A549 (cell line): ENCODE data around the gene LARP7. TPM values are rescaled to one million over a fixed set of nuclear protein-coding genes. Genes with fewer than 3 reads are reported as not detected.
"Not testable (repeated sequence)": the region's sequence is repeated elsewhere in the genome, so short reads cannot be mapped to it uniquely, and the experiment has no call there.

Experiments
- ATAC-seq, 2 experiments: fragments of 200-7000 bp in 1 of 2; fragments of >200 bp in 1 of 2; cut with Nextera tagmentation in 1 of 2; cut with Tn5 transposase in 1 of 2; 3 replicates each; pipeline versions ENCODE4 v1.8.0 to v1.9.1; 2018 to 2020; ENCODE audit warnings: mild to moderate bottlenecking in 1 of 2, moderate library complexity in 1 of 2
- CTCF ChIA-PET: fragments of 300-600 bp; sonication (Branson Sonifier 250); formaldehyde crosslinking; extraction: SDS; loops from one replicate; lab custom pipeline; 2021; ENCODE audit warnings: antibody characterized with exemption, inconsistent platforms; lab: Yijun Ruan, JAX
- POLR2A ChIA-PET: fragments of 350-600 bp; formaldehyde crosslinking; extraction: SDS; loops from one replicate; lab custom pipeline; 2021; ENCODE audit warnings: antibody characterized with exemption, inconsistent platforms; lab: Yijun Ruan, JAX
- DNase-seq, 2 experiments: peaks; one replicate each; pipeline versions ENCODE4 v3.0.0 to v3.0.0-alpha.2; 2011 to 2016; ENCODE audit warnings: low read depth in 1 of 2, low spot score in 1 of 2
- FAIRE-seq: peaks from 2 replicates; lab custom pipeline; 2011; peaks lifted over from hg19 to GRCh38; lab: Jason Lieb, UNC
- H3K27ac ChIP-seq, 2 experiments: fragments of >200 bp; sonication (Bioruptor Twin); formaldehyde crosslinking; 3 replicates each; pipeline ENCODE4 v1.5.1; 2016 to 2017
- H3K4me1 ChIP-seq: fragments of >200 bp; sonication (Bioruptor Twin); formaldehyde crosslinking; 3 replicates; pipeline ENCODE4 v1.6.1; 2016
- H3K4me2 ChIP-seq: fragments of >200 bp; sonication (Bioruptor Twin); formaldehyde crosslinking; 3 replicates; pipeline ENCODE4 v1.6.1; 2016
- H3K4me3 ChIP-seq: fragments of >200 bp; sonication (Bioruptor Twin); formaldehyde crosslinking; 3 replicates; pipeline ENCODE4 v1.5.1; 2016
- H3K9me3 ChIP-seq: fragments of >200 bp; sonication (Bioruptor Twin); formaldehyde crosslinking; 3 replicates; pipeline ENCODE4 v1.6.1; 2016
- CHD2 ChIP-seq: fragments of 150-350 bp; IDR thresholded peaks from 2 replicates; pipeline ENCODE4 v1.6.1; 2014; ENCODE audit warnings: low read length; ENCODE audit not compliant: partially characterized antibody
- EHMT2 ChIP-seq: fragments of 200-600 bp; sonication (generic); IDR thresholded peaks from 2 replicates; pipeline ENCODE4 v1.6.1; 2016; ENCODE audit warnings: antibody characterized with exemption, low read depth, mild to moderate bottlenecking, moderate library complexity
- ELK1 ChIP-seq: fragments of 150-350 bp; IDR thresholded peaks from 2 replicates; pipeline ENCODE4 v1.6.1; 2014; ENCODE audit warnings: low read depth, mild to moderate bottlenecking, low read length
- FOSB ChIP-seq: fragments of 250-450 bp; sonication (Bioruptor Pico); IDR thresholded peaks from 2 replicates; pipeline ENCODE4 v1.5.0; 2020; ENCODE audit warnings: mild to moderate bottlenecking, moderate library complexity
- FOSL2 ChIP-seq, 2 experiments: fragments of 450-650 bp in 1 of 2; fragments of >200 bp in 1 of 2; sonication (Bioruptor Twin) in 1 of 2; formaldehyde crosslinking; IDR thresholded peaks; 2 replicates each; pipeline versions ENCODE4 v1.5.0 to v1.6.1; 2016 to 2020; ENCODE audit warnings: mild to moderate bottlenecking in 1 of 2, moderate library complexity in 1 of 2
- HDAC2 ChIP-seq: fragments of 200-600 bp; sonication (generic); IDR thresholded peaks from 2 replicates; pipeline ENCODE4 v1.6.1; 2016
- HOXB13 ChIP-seq: fragments of 250-450 bp; sonication (Bioruptor Pico); IDR thresholded peaks from 2 replicates; pipeline ENCODE4 v1.5.0; 2020; ENCODE audit warnings: low read depth, mild to moderate bottlenecking, moderate library complexity
- JUNB ChIP-seq: fragments of >200 bp; sonication (Bioruptor Twin); formaldehyde crosslinking; IDR thresholded peaks from 2 replicates; pipeline ENCODE4 v1.6.1; 2016
- KDM1A ChIP-seq: fragments of 200-600 bp; sonication (generic); IDR thresholded peaks from 2 replicates; pipeline ENCODE4 v1.6.1; 2016; ENCODE audit warnings: low read depth, mild to moderate bottlenecking
- KDM5A ChIP-seq: fragments of 200-600 bp; sonication (generic); IDR thresholded peaks from 2 replicates; pipeline ENCODE4 v1.6.1; 2016; ENCODE audit warnings: antibody characterized with exemption, mild to moderate bottlenecking
- MAFK ChIP-seq: fragments of 450-650 bp; IDR thresholded peaks from 2 replicates; pipeline ENCODE4 v1.6.1; 2014; ENCODE audit not compliant: partially characterized antibody
- MYC ChIP-seq: IDR thresholded peaks from 2 replicates; pipeline ENCODE4 v1.6.1; 2012; ENCODE audit warnings: mild to moderate bottlenecking, inconsistent platforms, low read length, improper control_type of control experiment, borderline replicate concordance
- RARB ChIP-seq: fragments of 250-450 bp; sonication (Bioruptor Pico); IDR thresholded peaks from 2 replicates; pipeline ENCODE4 v1.8.0; 2021; ENCODE audit warnings: mild to moderate bottlenecking, moderate library complexity
- RCOR1 ChIP-seq: fragments of 150-350 bp; IDR thresholded peaks from 2 replicates; pipeline ENCODE4 v1.6.1; 2014; ENCODE audit warnings: antibody characterized with exemption, low read length, low read depth
- RFX5 ChIP-seq: fragments of 450-650 bp; IDR thresholded peaks from 2 replicates; pipeline ENCODE4 v1.7.1; 2014; ENCODE audit warnings: antibody characterized with exemption, mild to moderate bottlenecking, moderate library complexity
- ZFP36 ChIP-seq: fragments of 450-650 bp; IDR thresholded peaks from 2 replicates; pipeline ENCODE4 v1.6.1; 2014; ENCODE audit warnings: borderline replicate concordance; ENCODE audit not compliant: partially characterized antibody
- WGBS: methylation state at CpG from one replicate; pipeline ENCODE4 v1.1.6; 2017; ENCODE audit errors: missing lambda C conversion rate; 5-methylcytosine and 5-hydroxymethylcytosine counted together
- polyA plus RNA-seq, 4 experiments: library from polyadenylated mRNA; depleted of rRNA in 3 of 4; stranded (reverse); fragments of >200 nt; fragmentation: RNase III in 1 of 4; extraction: RNeasy Plus Mini Kit Qiagen cat#74134 plus additional on column Dnase treatment in 1 of 4; gene quantifications; 2 replicates in 3 of 4; 3 replicates in 1 of 4; pipeline ENCODE4 v1.2.3, GENCODE V29; 2011 to 2017
- TF ChIP-seq, protein P1 (sequence below): fragments of >200 bp; sonication (Bioruptor Twin); formaldehyde crosslinking; IDR thresholded peaks from 2 replicates; pipeline ENCODE4 v1.6.1; 2016
- TF ChIP-seq, protein P2 (sequence below): fragments of 250-450 bp; sonication (Bioruptor Pico); IDR thresholded peaks from 2 replicates; pipeline ENCODE4 v1.5.0; 2020; ENCODE audit warnings: low read depth, mild to moderate bottlenecking, moderate library complexity

Gene LARP7
- polyA plus RNA-seq, 2 of the 4 experiments (the other 2 are of a cell fraction) = 51.8 to 56.7 TPM

DNA sequence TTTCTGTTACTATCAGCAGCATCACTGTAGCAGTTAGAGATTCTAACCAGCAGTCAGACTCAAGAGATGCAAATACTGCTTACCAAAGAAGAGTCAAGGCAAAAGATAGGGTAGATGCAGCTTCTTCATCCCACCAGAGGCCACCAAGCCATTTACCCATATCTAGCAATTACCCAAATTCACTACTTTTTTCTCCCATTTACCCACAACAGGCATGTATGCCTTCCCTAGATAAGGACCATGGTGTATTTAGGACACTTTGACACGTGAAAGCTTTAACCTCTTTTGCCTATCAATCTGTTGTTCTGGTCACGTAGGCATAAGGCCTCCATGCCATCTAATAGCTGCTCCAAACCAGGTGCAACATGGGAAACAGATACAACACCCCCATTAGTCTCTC, 5.6 kb downstream of the LARP7 start:
- WGBS = 92% methylated on average over 2 of the region's 2 CpGs
- H3K9me3 ChIP-seq = no peaks in the 10 kb centered on the region
- FAIRE-seq = no peak
- H3K27ac ChIP-seq = no peak overlapping the region
- H3K4me1 ChIP-seq = 0 out of 3 replicates have a peak, but pooled peaks cover 3% of the 10 kb centered on the region
- no peak for ATAC-seq
- ChIA-PET CTCF (interaction anchor here (2.2 to 2.4 kb wide), 2 partner anchors 120 to 123 kb away, joined by 5 to 8 read pairs; no protein-coding TSS in a partner anchor), POLR2A (no interaction called here)
- no peak overlapping the region for H3K4me2 ChIP-seq
- TF ChIP-seq MYC (no peak), RCOR1 (no peak), KDM5A (no peak), KDM1A (no peak), HOXB13 (CRISPR knock-in tag) (no peak), CHD2 (no peak)
- TF ChIP-seq, protein P1, sequence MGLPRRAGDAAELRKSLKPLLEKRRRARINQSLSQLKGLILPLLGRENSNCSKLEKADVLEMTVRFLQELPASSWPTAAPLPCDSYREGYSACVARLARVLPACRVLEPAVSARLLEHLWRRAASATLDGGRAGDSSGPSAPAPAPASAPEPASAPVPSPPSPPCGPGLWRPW = no peak
- no peak overlapping the region for H3K4me3 ChIP-seq
- DNase-seq = no peak

- POLR2A ChIA-PET, FAIRE-seq, H3K27ac ChIP-seq, DNase-seq, ATAC-seq, H3K9me3 ChIP-seq, H3K4me1 ChIP-seq, H3K4me3 ChIP-seq, H3K4me2 ChIP-seq: not testable (repeated sequence)
- WGBS = 89% methylated on average over 10 of the region's 10 CpGs
- CTCF ChIA-PET = interaction anchor here (1.4 kb wide), 1 partner anchor 7 kb away, joined by 4 read pairs; the partner anchor contains the start of gene LARP7
Measured at GRCh38 chr4:112644595-112645535, 7.9 kb downstream of the LARP7 start.

DNA sequence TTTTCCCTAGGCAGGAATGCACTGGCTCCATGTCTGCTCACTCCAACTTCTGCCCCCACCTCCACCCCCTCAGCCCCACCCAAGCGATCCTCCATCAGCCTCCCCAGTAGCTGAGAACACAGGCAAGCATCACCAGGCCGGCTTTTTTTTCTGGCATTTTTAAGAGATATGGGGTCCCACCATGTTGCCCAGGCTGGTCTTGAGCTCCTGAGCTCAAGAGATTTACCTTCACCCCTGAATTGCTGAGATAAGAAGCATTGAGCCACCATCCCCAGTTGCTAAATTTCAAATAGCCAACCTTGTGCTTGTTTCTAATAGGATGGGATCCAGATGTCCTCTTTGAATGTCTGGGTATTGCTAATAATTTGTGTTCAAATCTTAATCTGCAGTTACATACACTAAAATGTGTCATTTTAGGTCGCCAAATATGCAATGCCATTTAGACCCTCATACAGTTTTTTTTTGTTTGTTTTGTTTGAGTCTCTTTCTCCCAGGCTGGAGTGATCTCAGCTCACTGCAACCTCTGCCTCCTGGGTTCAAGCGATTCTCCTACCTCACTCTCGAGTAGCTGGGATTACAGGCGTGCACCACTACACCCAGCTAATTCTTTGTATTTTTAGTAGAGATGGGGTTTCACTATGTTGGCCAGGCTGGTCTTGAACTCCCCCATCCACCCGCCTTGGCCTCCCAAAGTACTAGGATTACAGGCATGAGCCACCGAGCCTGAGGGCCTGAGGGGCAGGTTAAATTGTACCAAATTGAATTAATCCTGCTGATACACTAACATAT, 8.8 kb downstream of the LARP7 start:
- Histone ChIP-seq H3K4me1 (no peaks in the 10 kb centered on the region), H3K27ac (no peak overlapping the region), H3K4me3 (no peak overlapping the region), H3K9me3 (no peaks in the 10 kb centered on the region), H3K4me2 (no peak overlapping the region)
- no peak for FAIRE-seq
- POLR2A ChIA-PET = no interaction called here
- CTCF ChIA-PET = interaction anchor here (0.6 to 1.4 kb wide), 2 partner anchors 8 to 197 kb away, joined by 4 read pairs; partner anchors contain the start of gene LARP7
- DNase-seq = no peak
- no peak for ATAC-seq
- 87% methylated on average over 6 of the region's 8 CpGs for WGBS
- TF ChIP-seq FOSL2 (IDR thresholded peaks at IDR 0.05) (no peak), FOSL2 (CRISPR knock-in tag; IDR thresholded peaks at IDR 0.05) (no peak), ZFP36 (no peak), MAFK (no peak), RARB (no peak), RFX5 (no peak), HDAC2 (no peak), EHMT2 (no peak), ELK1 (no peak), FOSB (CRISPR knock-in tag) (no peak), CHD2 (no peak), JUNB (no peak)
- TF ChIP-seq, protein P2, sequence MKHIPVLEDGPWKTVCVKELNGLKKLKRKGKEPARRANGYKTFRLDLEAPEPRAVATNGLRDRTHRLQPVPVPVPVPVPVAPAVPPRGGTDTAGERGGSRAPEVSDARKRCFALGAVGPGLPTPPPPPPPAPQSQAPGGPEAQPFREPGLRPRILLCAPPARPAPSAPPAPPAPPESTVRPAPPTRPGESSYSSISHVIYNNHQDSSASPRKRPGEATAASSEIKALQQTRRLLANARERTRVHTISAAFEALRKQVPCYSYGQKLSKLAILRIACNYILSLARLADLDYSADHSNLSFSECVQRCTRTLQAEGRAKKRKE = no peak
